ENCODE measurements around the gene PKP1. TPM values are rescaled to one million over a fixed set of nuclear protein-coding genes. Genes with fewer than 3 reads are reported as not detected.

The PKP1 gene
- total RNA-seq, 1 donor from 2014 or later, result not detected

- Mint-ChIP-seq H3K27me3 (ENCODE audit: low read depth) (peaks cover 14% of the 10 kb centered on the region), H3K36me3 (ENCODE audit: low read depth) (no peaks in the 10 kb centered on the region), H3K9me3 (no peaks in the 10 kb centered on the region), H3K4me1 (peaks cover 12% of the 10 kb centered on the region), H3K4me3 (no peak overlapping the region), H3K27ac (ENCODE audit: unreplicated experiment) (no peak overlapping the region)
- TF ChIP-seq CTCF (conservative IDR thresholded peaks at IDR 0.05), result no peak
- DNase-seq (ENCODE audit: low read depth, low spot score), result no peak
Observed at GRCh38 chr1:201283836-201284553, 689 bp downstream of the PKP1 start.

- H3K4me3 Mint-ChIP-seq, result no peak overlapping the region
- no peak for TF ChIP-seq CTCF (conservative IDR thresholded peaks at IDR 0.05)
- no peaks in the 10 kb centered on the region for H3K36me3 Mint-ChIP-seq (ENCODE audit: low read depth)
- no peak overlapping the region for H3K27ac Mint-ChIP-seq (ENCODE audit: unreplicated experiment)
- H3K9me3 Mint-ChIP-seq, result no peaks in the 10 kb centered on the region
- peaks cover 12% of the 10 kb centered on the region for H3K4me1 Mint-ChIP-seq
- H3K27me3 Mint-ChIP-seq (ENCODE audit: low read depth), result peaks cover 14% of the 10 kb centered on the region
- no peak for DNase-seq (ENCODE audit: low read depth, low spot score)
Observed at GRCh38 chr1:201284636-201285035, 1.3 kb downstream of the PKP1 start.

- peaks cover 14% of the 10 kb centered on the region for H3K27me3 Mint-ChIP-seq (ENCODE audit: low read depth)
- H3K36me3 Mint-ChIP-seq (ENCODE audit: low read depth), result no peaks in the 10 kb centered on the region
- no peaks in the 10 kb centered on the region for H3K9me3 Mint-ChIP-seq
- H3K27ac Mint-ChIP-seq (ENCODE audit: unreplicated experiment), result no peak overlapping the region
- no peak for DNase-seq (ENCODE audit: low read depth, low spot score)
- H3K4me1 Mint-ChIP-seq, result peaks cover 12% of the 10 kb centered on the region
- TF ChIP-seq CTCF (conservative IDR thresholded peaks at IDR 0.05), result no peak
- no peak overlapping the region for H3K4me3 Mint-ChIP-seq
Observed at GRCh38 chr1:201285846-201286245, 2.5 kb downstream of the PKP1 start.

- H3K27ac Mint-ChIP-seq (ENCODE audit: unreplicated experiment), result no peak overlapping the region
- DNase-seq (ENCODE audit: low read depth, low spot score), result no peak
- no peaks in the 10 kb centered on the region for H3K9me3 Mint-ChIP-seq
- TF ChIP-seq CTCF (conservative IDR thresholded peaks at IDR 0.05), result no peak
- H3K27me3 Mint-ChIP-seq (ENCODE audit: low read depth), result peaks cover 14% of the 10 kb centered on the region
- H3K4me1 Mint-ChIP-seq, result peaks cover 12% of the 10 kb centered on the region
- H3K36me3 Mint-ChIP-seq (ENCODE audit: low read depth), result no peaks in the 10 kb centered on the region
- H3K4me3 Mint-ChIP-seq, result no peak overlapping the region
Observed at GRCh38 chr1:201286445-201286844, 3.1 kb downstream of the PKP1 start.

GRCh38 chr1:201288007-201288406 lies 4.7 kb downstream of the PKP1 start:
- Mint-ChIP-seq H3K4me3 (no peak overlapping the region), H3K9me3 (no peaks in the 10 kb centered on the region), H3K27ac (ENCODE audit: unreplicated experiment) (no peak overlapping the region), H3K27me3 (ENCODE audit: low read depth) (peaks cover 6% of the 10 kb centered on the region), H3K4me1 (peaks cover 10% of the 10 kb centered on the region), H3K36me3 (ENCODE audit: low read depth) (no peaks in the 10 kb centered on the region)
- DNase-seq (ENCODE audit: low read depth, low spot score), result no peak
- no peak for TF ChIP-seq CTCF (conservative IDR thresholded peaks at IDR 0.05)

Measured in neural crest cell (in vitro differentiated cells).